Astrocyte (in vitro differentiated cells and primary cell): ENCODE data around the gene TEKT5. TPM values are rescaled to one million over a fixed set of nuclear protein-coding genes. Genes with fewer than 3 reads are reported as not detected.

Source experiments
- DNase-seq: peaks from one replicate; pipeline ENCODE4 v3.0.0-alpha.2; 2010; ENCODE audit warnings: low read depth
- FAIRE-seq: peaks from 2 replicates; lab custom pipeline; 2011; peaks lifted over from hg19 to GRCh38; lab: Jason Lieb, UNC
- H2AFZ ChIP-seq: 2 replicates; pipeline ENCODE4 v1.6.0; 2012; ENCODE audit warnings: low read depth, low read length, inconsistent platforms
- H3K27ac ChIP-seq: 2 replicates; pipeline ENCODE4 v1.5.1; 2011; ENCODE audit warnings: low read depth, low read length, inconsistent platforms
- H3K27me3 ChIP-seq: 2 replicates; pipeline ENCODE4 v1.6.0; 2011; ENCODE audit warnings: low read length, inconsistent platforms; ENCODE audit not compliant: insufficient read depth
- H3K36me3 ChIP-seq: 2 replicates; pipeline ENCODE4 v1.5.1; 2011; ENCODE audit warnings: low read length, inconsistent platforms; ENCODE audit not compliant: insufficient read depth
- H3K4me1 ChIP-seq: 2 replicates; pipeline ENCODE4 v1.5.1; 2011; ENCODE audit warnings: low read length, inconsistent platforms; ENCODE audit not compliant: insufficient read depth
- H3K4me2 ChIP-seq: 2 replicates; pipeline ENCODE4 v1.6.0; 2012; ENCODE audit warnings: low read length, inconsistent platforms
- H3K4me3 ChIP-seq: 2 replicates; pipeline ENCODE4 v1.5.1; 2011; ENCODE audit warnings: low read depth, mild to moderate bottlenecking, low read length, inconsistent platforms; ENCODE audit not compliant: insufficient read depth
- H3K79me2 ChIP-seq: 2 replicates; pipeline ENCODE4 v1.6.0; 2012; ENCODE audit warnings: mild to moderate bottlenecking, low read length, inconsistent platforms; ENCODE audit not compliant: insufficient read depth
- H3K9ac ChIP-seq: 2 replicates; pipeline ENCODE4 v1.6.0; 2012; ENCODE audit warnings: mild to moderate bottlenecking, low read length, inconsistent platforms
- H3K9me3 ChIP-seq: 2 replicates; pipeline ENCODE4 v1.5.1; 2012; ENCODE audit warnings: low read depth, mild to moderate bottlenecking, low read length, inconsistent platforms; ENCODE audit not compliant: insufficient read depth
- H4K20me1 ChIP-seq: 2 replicates; pipeline ENCODE4 v1.6.0; 2012; ENCODE audit warnings: low read length, inconsistent platforms; ENCODE audit not compliant: insufficient read depth
- H3K27ac Mint-ChIP-seq: one replicate; pipeline ENCODE4 v1.8.0; 2021; ENCODE audit warnings: mild to moderate bottlenecking, mixed read lengths; ENCODE audit not compliant: unreplicated experiment
- H3K27me3 Mint-ChIP-seq: one replicate; pipeline ENCODE4 v1.8.0; 2021; ENCODE audit warnings: low read depth, mixed read lengths; ENCODE audit not compliant: unreplicated experiment
- H3K36me3 Mint-ChIP-seq: one replicate; pipeline ENCODE4 v1.8.0; 2021; ENCODE audit warnings: low read depth, mixed read lengths; ENCODE audit not compliant: unreplicated experiment
- H3K4me1 Mint-ChIP-seq: one replicate; pipeline ENCODE4 v1.8.0; 2021; ENCODE audit warnings: low read depth, mixed read lengths; ENCODE audit not compliant: unreplicated experiment
- H3K4me3 Mint-ChIP-seq: one replicate; pipeline ENCODE4 v1.8.0; 2021; ENCODE audit warnings: mild to moderate bottlenecking, moderate library complexity, mixed read lengths; ENCODE audit not compliant: unreplicated experiment
- H3K9me3 Mint-ChIP-seq: one replicate; pipeline ENCODE4 v1.8.0; 2021; ENCODE audit warnings: mild to moderate bottlenecking, mixed read lengths; ENCODE audit not compliant: unreplicated experiment
- CTCF ChIP-seq: IDR thresholded peaks from 2 replicates; pipeline ENCODE4 v1.5.1; 2011; ENCODE audit warnings: low read depth, mild to moderate bottlenecking, inconsistent platforms, low read length, moderate library complexity; ENCODE audit not compliant: insufficient read depth
- EZH2 ChIP-seq: IDR thresholded peaks from 2 replicates; pipeline ENCODE4 v1.6.1; 2012; ENCODE audit warnings: mild to moderate bottlenecking, low read length, inconsistent platforms; ENCODE audit not compliant: insufficient read depth
- total RNA-seq: library from RNA; stranded (reverse); gene quantifications from 2 replicates; pipeline ENCODE4 v1.2.1, GENCODE V29; 2021

Gene TEKT5
- total RNA-seq, 1 donor from 2014 or later, result not detected

GRCh38 chr16:10599626-10600025, 95.1 kb downstream of the TEKT5 start:
- H3K27me3 ChIP-seq, result peaks cover 9% of the 10 kb centered on the region
- no peak overlapping the region for H3K4me2 ChIP-seq
- H3K9ac ChIP-seq, result no peak overlapping the region
- no peak overlapping the region for H3K27ac ChIP-seq
- Mint-ChIP-seq H3K4me3 (no peak overlapping the region), H3K4me1 (peaks cover 2% of the 10 kb centered on the region), H3K36me3 (no peaks in the 10 kb centered on the region), H3K27me3 (peaks cover 46% of the 10 kb centered on the region), H3K27ac (no peak overlapping the region), H3K9me3 (no peaks in the 10 kb centered on the region)
- H3K4me1 ChIP-seq, result no peaks in the 10 kb centered on the region
- H4K20me1 ChIP-seq, result no peaks in the 10 kb centered on the region
- H2AFZ ChIP-seq, result no peak overlapping the region
- H3K4me3 ChIP-seq, result no peak overlapping the region
- TF ChIP-seq EZH2 (no peak), CTCF (no peak)
- no peak for DNase-seq
- H3K36me3 ChIP-seq, result no peaks in the 10 kb centered on the region
- no peaks in the 10 kb centered on the region for H3K9me3 ChIP-seq
- no peak for FAIRE-seq
- no peaks in the 10 kb centered on the region for H3K79me2 ChIP-seq

GRCh38 chr16:10598157-10598556, 96.6 kb downstream of the TEKT5 start:
- Histone ChIP-seq H3K9me3 (no peaks in the 10 kb centered on the region), H3K36me3 (no peaks in the 10 kb centered on the region), H3K79me2 (no peaks in the 10 kb centered on the region), H3K9ac (no peak overlapping the region), H3K27ac (no peak overlapping the region), H4K20me1 (no peaks in the 10 kb centered on the region), H2AFZ (no peak overlapping the region), H3K27me3 (peaks cover 9% of the 10 kb centered on the region), H3K4me1 (no peaks in the 10 kb centered on the region), H3K4me3 (no peak overlapping the region), H3K4me2 (no peak overlapping the region)
- Mint-ChIP-seq H3K36me3 (no peaks in the 10 kb centered on the region), H3K27ac (no peak overlapping the region), H3K4me1 (peaks cover 2% of the 10 kb centered on the region), H3K9me3 (no peaks in the 10 kb centered on the region), H3K27me3 (peaks cover 41% of the 10 kb centered on the region), H3K4me3 (no peak overlapping the region)
- DNase-seq (no peak), FAIRE-seq (no peak)
- TF ChIP-seq CTCF, result no peak
- TF ChIP-seq EZH2, result no peak

- Histone ChIP-seq H3K79me2 (no peaks in the 10 kb centered on the region), H3K9ac (no peak overlapping the region), H3K4me2 (no peak overlapping the region), H3K36me3 (no peaks in the 10 kb centered on the region), H3K4me1 (no peaks in the 10 kb centered on the region), H3K4me3 (no peak overlapping the region), H3K9me3 (no peaks in the 10 kb centered on the region), H4K20me1 (no peaks in the 10 kb centered on the region), H2AFZ (no peak overlapping the region), H3K27ac (no peak overlapping the region), H3K27me3 (peaks cover 9% of the 10 kb centered on the region)
- H3K9me3 Mint-ChIP-seq, result no peaks in the 10 kb centered on the region
- no peaks in the 10 kb centered on the region for H3K36me3 Mint-ChIP-seq
- H3K27ac Mint-ChIP-seq, result no peak overlapping the region
- DNase-seq (no peak), FAIRE-seq (no peak)
- TF ChIP-seq EZH2 (no peak), CTCF (no peak)
- peaks cover 40% of the 10 kb centered on the region for H3K27me3 Mint-ChIP-seq
- peaks cover 2% of the 10 kb centered on the region for H3K4me1 Mint-ChIP-seq
- H3K4me3 Mint-ChIP-seq, result no peak overlapping the region
Measured at GRCh38 chr16:10597187-10597601, 97.5 kb downstream of the TEKT5 start.
